Liver (tissue), 9 donors: ENCODE results near the gene FASN. TPM values are rescaled to one million over a fixed set of nuclear protein-coding genes. Genes with fewer than 3 reads are reported as not detected.
A peak's percentile ranks its signal among the peaks of the same experiment; 100 is the strongest.

Source experiments
- DNase-seq: peaks from one replicate; pipeline ENCODE4 v3.0.0-alpha.2; 2017; ENCODE audit warnings: low spot score
- H3K27ac ChIP-seq, 2 donors: one replicate each; pipeline ENCODE4 v1.7.0; 2013; ENCODE audit warnings: inconsistent platforms in 2 of 2, low read length in 2 of 2, control low read depth in 1 of 2, low read depth in 1 of 2, mild to moderate bottlenecking in 1 of 2
- H3K27me3 ChIP-seq, 4 donors: one replicate each; pipeline versions ENCODE4 v1.6.1 to v1.7.0; 2013; ENCODE audit warnings: low read length in 3 of 4, inconsistent platforms in 1 of 4, mild to moderate bottlenecking in 1 of 4, moderate library complexity in 1 of 4; ENCODE audit not compliant: control insufficient read depth in 4 of 4, insufficient read depth in 4 of 4
- H3K36me3 ChIP-seq, 4 donors: one replicate each; pipeline versions ENCODE4 v1.6.1 to v1.7.0; 2013; ENCODE audit warnings: low read length in 3 of 4, mild to moderate bottlenecking in 3 of 4, low read depth in 1 of 4, moderate library complexity in 1 of 4; ENCODE audit not compliant: control insufficient read depth in 4 of 4, insufficient read depth in 3 of 4
- H3K4me1 ChIP-seq, 4 donors: one replicate each; pipeline versions ENCODE4 v1.6.1 to v1.7.0; 2013; ENCODE audit warnings: low read length in 3 of 4, mild to moderate bottlenecking in 3 of 4, moderate library complexity in 1 of 4; ENCODE audit not compliant: control insufficient read depth in 4 of 4, insufficient read depth in 4 of 4
- H3K4me3 ChIP-seq, 3 donors: one replicate each; pipeline versions ENCODE4 v1.6.1 to v1.7.0; 2013; ENCODE audit warnings: low read length in 3 of 3, control low read depth in 1 of 3, low read depth in 1 of 3, mild to moderate bottlenecking in 1 of 3
- H3K9ac ChIP-seq, 2 donors: one replicate each; pipeline ENCODE4 v1.7.0; 2013; ENCODE audit warnings: low read length in 2 of 2, mild to moderate bottlenecking in 2 of 2, moderate library complexity in 2 of 2, control low read depth in 1 of 2, low read depth in 1 of 2
- H3K9me3 ChIP-seq, 4 donors: one replicate each; pipeline versions ENCODE4 v1.6.1 to v1.7.0; 2013; ENCODE audit warnings: low read length in 3 of 4; ENCODE audit not compliant: control insufficient read depth in 4 of 4
- CTCF ChIP-seq: fragments of 150-350 bp; IDR thresholded peaks from 2 replicates; pipeline ENCODE4 v1.5.1; 2017; ENCODE audit warnings: improper control_type of control experiment, low read depth, low read length; ENCODE audit not compliant: missing input control
- EGR1 ChIP-seq, 2 donors: IDR thresholded peaks; 2 replicates each; pipeline ENCODE4 v1.6.1; 2016 to 2018; ENCODE audit warnings: antibody characterized with exemption in 2 of 2, low read depth in 2 of 2
- FOXA2 ChIP-seq: IDR thresholded peaks from 2 replicates; pipeline ENCODE4 v1.6.1; 2016; ENCODE audit warnings: antibody characterized with exemption
- GABPA ChIP-seq, 2 donors: IDR thresholded peaks in 1 of 2; conservative IDR thresholded peaks in 1 of 2; 2 replicates each; pipeline ENCODE4 v1.6.1; 2016; ENCODE audit warnings: antibody characterized with exemption in 2 of 2, mild to moderate bottlenecking in 1 of 2, moderate library complexity in 1 of 2
- HNF4A ChIP-seq, 2 donors: conservative IDR thresholded peaks; 2 replicates each; pipeline ENCODE4 v1.6.1; 2016; ENCODE audit warnings: antibody characterized with exemption in 2 of 2, mild to moderate bottlenecking in 2 of 2
- JUND ChIP-seq, 2 donors: IDR thresholded peaks; 2 replicates each; pipeline ENCODE4 v1.6.1; 2016; ENCODE audit warnings: antibody characterized with exemption in 2 of 2
- NR2F2 ChIP-seq: IDR thresholded peaks from 2 replicates; pipeline ENCODE4 v1.6.1; 2016; ENCODE audit warnings: antibody characterized with exemption
- RXRA ChIP-seq, 2 donors: IDR thresholded peaks; 2 replicates each; pipeline ENCODE4 v1.6.1; 2017 to 2018; ENCODE audit warnings: antibody characterized with exemption in 2 of 2, mild to moderate bottlenecking in 1 of 2
- TAF1 ChIP-seq: conservative IDR thresholded peaks from 2 replicates; pipeline ENCODE4 v1.6.1; 2016; ENCODE audit warnings: antibody characterized with exemption, mild to moderate bottlenecking
- YY1 ChIP-seq: IDR thresholded peaks from 2 replicates; pipeline ENCODE4 v1.6.1; 2016; ENCODE audit warnings: antibody characterized with exemption, mild to moderate bottlenecking
- WGBS: extraction: QIAGEN DNeasy Blood & Tissue Kit; methylation state at CpG from one replicate; pipeline ENCODE4 v1.1.7; 2013; 5-methylcytosine and 5-hydroxymethylcytosine counted together
- polyA plus RNA-seq, 2 donors: library from polyadenylated mRNA; stranded (reverse) in 1 of 2; unstranded in 1 of 2; fragments of 200-250 nt in 1 of 2; fragments of >200 nt in 1 of 2; fragmentation: Nextera tagmentation in 1 of 2; extraction: Ambion mirVana in 1 of 2; gene quantifications; one replicate each; pipeline versions ENCODE4 v1.2.1 to v1.2.3, GENCODE V29; 2013 to 2015
- total RNA-seq, 2 donors: library from RNA; depleted of rRNA; stranded (reverse); fragments of >200 nt; gene quantifications; one replicate each; pipeline ENCODE4 v1.2.3, GENCODE V29; 2014
- TF ChIP-seq, protein P1 (sequence below): IDR thresholded peaks from 2 replicates; pipeline ENCODE4 v1.6.1; 2016; ENCODE audit warnings: antibody characterized with exemption, mild to moderate bottlenecking
- donor health status: healthy.
- donor health status: healthy.
- donor health status: healthy.
- donor health status: healthy.
- donor health status: healthy.

Gene FASN
- total and polyA plus RNA-seq, 4 donors = 53.1 to 229 (median 130) TPM

DNA sequence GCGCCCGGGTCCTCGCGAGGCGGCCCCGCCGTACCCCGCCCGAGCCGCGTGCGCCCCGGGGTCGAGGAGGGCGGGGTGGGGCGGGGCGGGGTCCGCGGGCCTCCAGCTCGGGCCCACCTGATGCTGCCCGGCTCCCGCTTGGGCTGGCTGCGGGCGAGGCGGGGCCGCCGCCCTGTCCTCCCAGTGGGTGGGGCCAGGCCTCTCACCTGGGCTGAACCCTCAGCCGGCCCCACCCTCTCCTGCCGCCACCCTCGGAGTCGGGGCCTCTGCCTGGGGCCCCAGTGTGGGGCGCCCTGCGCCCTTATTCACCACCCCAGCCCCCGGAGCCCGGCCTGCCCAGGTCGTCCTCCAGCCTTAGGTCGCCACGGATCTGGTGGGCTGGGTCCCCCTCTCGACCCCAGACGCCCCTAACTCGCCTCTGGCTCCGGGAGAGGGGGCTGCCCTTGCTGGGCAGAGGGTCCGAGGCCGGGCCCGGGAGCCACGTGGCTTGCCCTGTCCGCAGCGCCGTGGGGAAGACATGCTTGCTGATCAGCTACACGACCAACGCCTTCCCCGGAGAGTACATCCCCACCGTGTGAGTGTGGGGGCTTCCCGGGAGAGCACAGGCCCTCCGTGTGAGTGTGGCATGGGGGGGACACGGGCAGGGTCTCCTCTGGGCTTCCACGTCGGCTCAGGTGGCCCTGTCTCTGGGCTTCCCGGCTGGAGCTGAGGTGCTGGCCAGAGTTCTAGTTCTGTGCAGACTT is 66.0 kb downstream of the FASN start:
- peaks cover 17 to 60% (median 38%) of the 10 kb centered on the region in 4 donors for H3K4me1 ChIP-seq
- TF ChIP-seq GABPA (IDR thresholded peaks at IDR 0.05 in 1 of 2, conservative IDR thresholded peaks at IDR 0.05 in 1 of 2) (no peak), YY1 (no peak), RXRA (IDR thresholded peaks at IDR 0.05) (peak in 1 of 2 donors; percentile 18), FOXA2 (no peak), CTCF (no peak), NR2F2 (no peak)
- peaks cover 0 to 5% (median 1%) of the 10 kb centered on the region in 4 donors for H3K36me3 ChIP-seq
- H3K9me3 ChIP-seq = no peaks in the 10 kb centered on the region
- H3K27me3 ChIP-seq = no peaks in the 10 kb centered on the region
- H3K9ac ChIP-seq = no peak overlapping the region
- no peak overlapping the region for H3K27ac ChIP-seq
- H3K4me3 ChIP-seq = peak overlapping the region in 1 of 3 donors; percentile 63
- no peak for DNase-seq
- WGBS = 17% methylated on average over 59 of the region's 59 CpGs

GRCh38 chr17:82031303-82031884 is 66.6 kb downstream of the FASN start, which contains the start of gene RAC3:
RAC3 (plus strand) TSS chr17:82031678; CDS start chr17:82031762, 84 bp downstream.
- H3K27me3 ChIP-seq = no peaks in the 10 kb centered on the region
- H3K4me3 ChIP-seq = peak within 1 kb of the TSS in 2 of 3 donors; percentile 27 to 63
- peak within 1 kb of the TSS; percentile 74 to 76 for H3K27ac ChIP-seq
- WGBS = under 1% methylated on average over 96 of the region's 96 CpGs
- peaks cover 16 to 60% (median 39%) of the 10 kb centered on the region in 4 donors for H3K4me1 ChIP-seq
- TF ChIP-seq TAF1 (no peak), YY1 (no peak), JUND (IDR thresholded peaks at IDR 0.05) (no peak), EGR1 (IDR thresholded peaks at IDR 0.05; ENCODE audit: low read depth in 2 of 2) (no peak), HNF4A (conservative IDR thresholded peaks at IDR 0.05) (no peak), NR2F2 (no peak)
- TF ChIP-seq, protein P1, sequence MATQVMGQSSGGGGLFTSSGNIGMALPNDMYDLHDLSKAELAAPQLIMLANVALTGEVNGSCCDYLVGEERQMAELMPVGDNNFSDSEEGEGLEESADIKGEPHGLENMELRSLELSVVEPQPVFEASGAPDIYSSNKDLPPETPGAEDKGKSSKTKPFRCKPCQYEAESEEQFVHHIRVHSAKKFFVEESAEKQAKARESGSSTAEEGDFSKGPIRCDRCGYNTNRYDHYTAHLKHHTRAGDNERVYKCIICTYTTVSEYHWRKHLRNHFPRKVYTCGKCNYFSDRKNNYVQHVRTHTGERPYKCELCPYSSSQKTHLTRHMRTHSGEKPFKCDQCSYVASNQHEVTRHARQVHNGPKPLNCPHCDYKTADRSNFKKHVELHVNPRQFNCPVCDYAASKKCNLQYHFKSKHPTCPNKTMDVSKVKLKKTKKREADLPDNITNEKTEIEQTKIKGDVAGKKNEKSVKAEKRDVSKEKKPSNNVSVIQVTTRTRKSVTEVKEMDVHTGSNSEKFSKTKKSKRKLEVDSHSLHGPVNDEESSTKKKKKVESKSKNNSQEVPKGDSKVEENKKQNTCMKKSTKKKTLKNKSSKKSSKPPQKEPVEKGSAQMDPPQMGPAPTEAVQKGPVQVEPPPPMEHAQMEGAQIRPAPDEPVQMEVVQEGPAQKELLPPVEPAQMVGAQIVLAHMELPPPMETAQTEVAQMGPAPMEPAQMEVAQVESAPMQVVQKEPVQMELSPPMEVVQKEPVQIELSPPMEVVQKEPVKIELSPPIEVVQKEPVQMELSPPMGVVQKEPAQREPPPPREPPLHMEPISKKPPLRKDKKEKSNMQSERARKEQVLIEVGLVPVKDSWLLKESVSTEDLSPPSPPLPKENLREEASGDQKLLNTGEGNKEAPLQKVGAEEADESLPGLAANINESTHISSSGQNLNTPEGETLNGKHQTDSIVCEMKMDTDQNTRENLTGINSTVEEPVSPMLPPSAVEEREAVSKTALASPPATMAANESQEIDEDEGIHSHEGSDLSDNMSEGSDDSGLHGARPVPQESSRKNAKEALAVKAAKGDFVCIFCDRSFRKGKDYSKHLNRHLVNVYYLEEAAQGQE = no peak
- DNase-seq = no peak
- peaks cover 0 to 5% (median 1%) of the 10 kb centered on the region in 4 donors for H3K36me3 ChIP-seq
- H3K9me3 ChIP-seq = no peaks in the 10 kb centered on the region
- no peak within 1 kb of the TSS for H3K9ac ChIP-seq
